GM19395 (cell line): ENCODE data around the gene EEF1AKMT2.
A peak's percentile ranks its signal among the peaks of the same experiment; 100 is the strongest.
"Not testable (repeated sequence)": the region's sequence is repeated elsewhere in the genome, so short reads cannot be mapped to it uniquely, and the experiment has no call there.

Experiments used
- ATAC-seq: cut with Tn5 transposase; IDR thresholded peaks from one replicate; pipeline ENCODE4 v1.9.1; 2021; ENCODE audit warnings: mild to moderate bottlenecking, moderate library complexity; ENCODE audit not compliant: unreplicated experiment

Gene EEF1AKMT2

DNA sequence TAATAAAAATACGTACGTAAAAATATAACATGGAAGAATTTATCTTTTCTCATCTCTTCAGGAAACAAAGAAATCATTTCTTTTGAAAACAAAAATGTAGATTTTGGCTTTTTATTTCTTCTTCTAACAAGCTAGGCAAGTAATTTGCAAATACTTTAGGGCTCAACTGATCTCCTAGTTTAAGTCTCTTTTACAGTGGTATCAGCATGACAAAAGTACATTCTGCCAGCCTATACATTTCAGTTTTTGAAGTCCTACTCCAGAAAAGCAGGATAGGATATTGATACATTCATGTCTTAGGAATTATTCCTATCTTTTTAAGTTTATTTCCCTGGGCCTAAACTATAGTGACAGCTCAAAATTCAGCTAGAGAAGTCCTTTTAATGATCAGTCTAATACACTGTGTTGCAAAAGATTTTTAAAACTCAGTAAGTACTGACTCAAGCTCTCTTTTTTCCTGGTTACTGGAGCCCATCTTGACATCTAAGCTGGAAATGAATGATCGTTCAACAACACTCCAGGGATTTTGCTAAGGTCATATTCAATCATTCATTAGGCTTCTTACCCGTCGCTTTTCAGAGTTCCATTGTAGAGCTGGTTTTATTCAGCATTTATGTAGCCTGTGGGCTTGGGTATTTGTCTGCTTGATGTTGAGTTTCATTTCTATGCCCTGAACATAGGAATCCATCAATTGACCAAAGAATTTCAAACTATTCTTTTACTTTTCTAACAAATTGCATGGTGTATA lies 35.4 kb downstream of the EEF1AKMT2 start:
- ATAC-seq, result no peak

DNA sequence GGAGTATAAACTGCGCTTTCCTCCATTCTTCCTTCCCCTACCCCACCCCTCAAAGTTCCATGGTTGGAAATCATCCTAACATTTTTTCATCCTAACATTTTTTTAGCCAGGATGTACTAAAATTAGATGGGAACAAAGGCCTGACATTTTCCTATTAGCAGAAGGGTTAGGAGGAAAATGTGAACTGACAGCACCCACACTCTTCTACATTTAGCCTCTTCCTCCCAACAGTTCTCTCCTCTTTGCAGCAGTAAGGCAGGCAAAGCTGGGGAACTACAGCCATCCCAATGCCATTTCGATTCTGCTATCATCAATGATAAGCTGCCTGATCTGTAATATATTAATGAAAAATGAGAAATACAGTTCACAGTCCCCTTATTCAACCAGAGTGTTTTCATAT lies 36.1 kb downstream of the EEF1AKMT2 start:
- no peak for ATAC-seq

DNA sequence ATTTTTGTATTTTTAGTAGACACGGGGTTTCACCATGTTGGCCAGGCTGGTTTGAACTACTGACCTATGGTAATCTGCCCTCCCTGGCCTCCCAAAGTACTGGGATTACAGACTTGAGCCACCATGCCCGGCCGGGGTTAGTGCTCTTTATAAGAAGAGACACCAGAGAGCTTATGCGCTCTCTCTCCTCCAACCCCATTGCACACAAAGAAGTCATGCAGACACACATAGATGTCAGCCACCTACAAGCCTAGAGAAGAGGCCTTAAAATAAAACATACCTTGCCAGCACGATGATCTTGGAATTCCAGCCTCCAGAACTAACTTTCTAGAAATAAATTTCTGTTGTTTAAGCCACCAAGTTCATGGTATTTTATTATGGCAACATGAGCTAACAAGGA lies 37.5 kb downstream of the EEF1AKMT2 start:
- ATAC-seq, result no peak

DNA sequence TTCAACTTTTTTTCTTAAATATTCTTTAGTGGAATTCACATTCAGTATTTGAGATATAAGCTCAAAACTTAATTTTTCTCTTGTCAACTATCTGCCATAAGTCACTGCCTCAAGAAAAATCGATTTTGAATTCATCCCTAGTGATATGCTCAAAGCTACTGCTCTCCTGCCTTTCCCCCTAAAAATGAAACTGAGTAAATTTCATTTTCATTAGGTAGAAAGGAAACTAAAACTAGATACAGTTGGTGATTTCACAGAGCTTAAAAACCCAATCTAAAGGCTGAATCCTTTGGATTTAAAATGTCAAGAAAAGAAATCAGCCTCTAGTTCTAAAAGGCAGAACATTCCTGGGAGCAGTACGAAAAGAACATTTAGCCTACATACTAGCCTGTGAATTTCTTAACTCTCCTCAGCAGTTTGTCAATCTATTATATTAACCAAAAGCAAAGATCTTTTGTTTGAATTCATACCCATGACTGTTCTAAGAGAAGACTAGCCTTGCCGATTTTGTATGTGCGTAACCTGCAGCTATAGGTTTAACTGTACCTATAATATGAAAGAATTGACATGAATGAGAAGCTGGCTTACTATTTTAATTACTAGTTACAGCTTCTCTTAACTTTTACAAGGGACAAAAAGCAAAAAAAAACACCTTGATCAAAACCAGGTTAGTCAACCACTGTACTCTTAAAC lies 42.6 kb downstream of the EEF1AKMT2 start:
- ATAC-seq, result no peak

DNA sequence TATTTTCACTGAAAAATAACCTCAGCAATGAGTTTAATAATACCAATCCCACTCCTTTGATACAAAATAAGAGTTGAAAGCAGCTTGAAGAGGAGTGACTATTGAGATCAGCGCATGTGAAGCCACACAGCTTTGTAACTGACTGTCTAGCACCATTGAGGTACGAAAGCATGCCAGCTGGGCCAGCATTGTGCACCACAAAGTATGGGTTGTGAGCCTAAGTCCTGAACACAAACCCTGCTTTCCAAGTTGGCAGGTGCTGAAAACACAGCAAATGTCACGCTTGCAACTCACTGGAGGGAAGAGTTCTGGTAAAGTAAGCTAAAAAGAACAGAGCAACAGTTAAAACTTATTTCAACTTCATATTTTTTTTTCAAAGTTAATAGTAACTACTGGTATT lies 43.5 kb downstream of the EEF1AKMT2 start:
- ATAC-seq, result no peak

DNA sequence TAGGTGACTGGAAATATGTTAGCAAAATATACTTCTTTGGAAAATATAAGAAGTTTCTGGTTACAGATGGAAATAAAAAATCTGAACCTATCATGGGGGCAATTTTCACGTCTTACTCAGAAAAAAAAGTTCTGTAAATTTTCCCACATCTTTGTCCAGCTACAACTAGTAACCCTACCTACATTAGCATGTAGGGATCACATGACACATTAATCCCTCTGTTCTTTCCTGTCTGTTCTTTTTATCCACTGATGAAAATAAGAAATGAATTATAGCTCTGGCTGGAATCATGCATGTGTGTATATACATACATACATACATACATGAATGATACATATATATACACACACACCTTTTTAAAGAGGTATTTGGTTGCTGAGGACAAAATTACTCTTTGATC lies 43.9 kb downstream of the EEF1AKMT2 start:
- ATAC-seq, result no peak

DNA sequence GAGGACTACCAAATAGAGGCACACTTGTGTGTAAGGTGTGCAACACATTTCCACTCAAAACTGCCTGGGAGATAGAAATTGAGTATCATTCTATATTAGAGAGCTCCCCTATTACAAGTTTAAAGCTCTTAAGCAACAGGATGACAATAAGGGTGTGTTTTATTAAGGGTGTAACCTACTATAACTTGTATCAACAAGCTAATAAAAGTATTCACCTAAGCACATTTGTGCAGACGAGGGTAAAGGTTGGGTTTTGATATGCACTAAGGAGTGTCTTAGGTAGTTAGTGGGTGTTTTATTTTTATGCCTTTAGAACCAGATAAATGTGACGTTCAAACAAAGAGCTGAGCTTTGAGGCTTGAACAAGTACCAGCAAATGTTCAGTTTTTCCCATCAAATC lies 44.7 kb downstream of the EEF1AKMT2 start:
- ATAC-seq, result no peak

DNA sequence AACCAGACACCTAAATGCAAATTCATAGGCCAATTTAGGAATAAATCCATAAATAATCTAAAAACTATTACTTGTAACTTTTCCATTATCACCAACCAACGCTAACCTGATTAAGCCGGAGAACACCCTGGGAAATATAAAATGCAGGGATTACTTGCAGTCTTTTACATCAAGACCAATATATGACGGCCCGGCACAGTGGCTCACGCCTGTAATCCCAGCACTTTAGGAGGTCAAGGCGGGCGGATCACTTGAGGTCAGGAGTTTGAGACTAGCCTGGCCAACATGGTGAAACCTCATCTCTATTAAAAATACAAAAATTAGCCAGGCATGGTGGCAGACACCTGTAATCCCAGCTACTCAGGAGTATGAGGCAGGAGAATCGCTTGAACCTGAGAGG lies 45.2 kb downstream of the EEF1AKMT2 start:
- not testable (repeated sequence) for ATAC-seq

DNA sequence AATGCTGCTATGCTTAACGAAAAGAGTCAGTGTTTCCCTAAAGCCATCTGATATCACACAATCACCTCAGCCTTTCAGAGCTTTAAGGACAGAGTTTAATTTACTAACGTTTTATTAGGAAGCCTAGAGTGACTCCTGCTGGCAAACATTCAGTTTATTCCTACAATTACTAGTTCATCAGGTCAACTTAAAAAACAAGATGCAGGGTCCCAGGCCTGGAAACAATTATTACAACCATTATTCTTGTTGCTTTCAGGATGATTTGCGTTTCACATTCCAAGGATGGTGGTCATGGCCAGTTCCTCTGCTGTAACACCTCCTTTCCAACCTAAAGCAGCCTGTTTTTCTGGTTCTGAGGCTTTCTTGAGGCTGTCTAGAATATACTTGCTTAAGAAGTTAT lies 46.0 kb downstream of the EEF1AKMT2 start:
- ATAC-seq, result no peak

DNA sequence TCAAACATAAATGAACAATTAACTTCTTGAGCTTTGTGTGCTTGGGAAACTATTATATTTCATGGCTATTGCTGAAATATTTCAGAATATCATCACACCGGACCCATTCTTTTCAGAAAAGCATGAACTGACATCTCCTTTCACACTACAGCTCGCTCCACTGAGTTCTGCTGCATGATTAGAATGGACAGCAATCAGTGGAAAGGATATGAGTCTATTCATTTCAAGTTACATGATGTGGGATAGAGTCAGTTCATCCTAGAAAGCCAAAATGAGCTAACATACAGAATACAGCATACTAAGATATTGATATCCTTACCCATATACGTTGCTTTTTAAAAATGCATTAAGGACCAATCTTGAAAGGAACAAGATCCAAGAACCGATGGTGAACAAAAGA lies 46.4 kb downstream of the EEF1AKMT2 start:
- no peak for ATAC-seq

DNA sequence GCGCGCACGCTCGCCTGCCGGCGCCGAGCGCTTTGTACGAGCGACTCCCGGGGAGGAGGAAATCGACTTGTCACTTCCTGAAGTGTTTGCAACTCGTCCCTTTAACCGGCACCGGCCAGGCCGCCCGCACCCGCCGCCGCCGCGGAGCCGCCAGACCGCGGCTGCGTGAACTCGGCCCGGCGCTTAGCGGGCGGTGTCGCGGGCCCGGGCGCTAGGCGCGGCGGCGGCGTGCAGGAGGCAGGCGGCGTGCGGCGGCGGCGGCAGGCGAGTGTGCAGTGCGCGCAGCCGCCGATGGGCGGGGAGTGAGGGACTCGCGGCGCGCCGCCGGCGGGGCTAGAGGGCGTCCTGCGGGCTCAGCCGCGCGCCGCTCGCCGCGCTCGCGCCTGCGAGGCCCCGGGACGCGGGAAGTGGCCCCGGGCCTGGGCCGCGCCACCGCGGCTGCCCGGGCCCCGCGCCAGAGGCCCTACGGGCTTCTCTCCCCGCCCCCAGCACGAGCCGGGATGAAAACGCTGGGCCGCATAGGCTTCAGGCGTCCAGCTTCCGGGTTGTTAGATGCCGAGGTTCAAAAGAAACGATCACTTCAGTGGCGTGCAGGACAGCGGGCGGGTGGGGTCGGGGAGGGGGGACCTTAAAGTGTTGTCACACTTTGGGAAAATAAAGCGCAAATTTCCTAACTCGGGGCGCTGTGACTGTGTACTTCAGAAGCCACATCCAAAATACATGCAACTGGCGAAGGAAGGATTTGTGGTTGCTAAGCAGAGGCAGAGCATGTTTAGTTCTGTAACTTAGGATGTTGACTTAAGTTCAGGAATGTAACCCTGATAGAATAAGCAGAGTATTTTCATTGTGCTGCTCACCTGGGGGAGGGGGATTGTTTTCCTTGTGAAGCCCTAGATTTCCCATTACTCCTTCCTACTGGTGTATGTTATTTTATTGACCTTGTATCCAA lies 47.3 kb downstream of the EEF1AKMT2 start, which contains the start of gene FAM53B:
Gene FAM53B, minus strand, starts transcription at position 277 of the 949 bp plus-strand sequence. CDS start 37,665 bp downstream, outside the sequence.
- ATAC-seq, result peak; percentile 56

DNA sequence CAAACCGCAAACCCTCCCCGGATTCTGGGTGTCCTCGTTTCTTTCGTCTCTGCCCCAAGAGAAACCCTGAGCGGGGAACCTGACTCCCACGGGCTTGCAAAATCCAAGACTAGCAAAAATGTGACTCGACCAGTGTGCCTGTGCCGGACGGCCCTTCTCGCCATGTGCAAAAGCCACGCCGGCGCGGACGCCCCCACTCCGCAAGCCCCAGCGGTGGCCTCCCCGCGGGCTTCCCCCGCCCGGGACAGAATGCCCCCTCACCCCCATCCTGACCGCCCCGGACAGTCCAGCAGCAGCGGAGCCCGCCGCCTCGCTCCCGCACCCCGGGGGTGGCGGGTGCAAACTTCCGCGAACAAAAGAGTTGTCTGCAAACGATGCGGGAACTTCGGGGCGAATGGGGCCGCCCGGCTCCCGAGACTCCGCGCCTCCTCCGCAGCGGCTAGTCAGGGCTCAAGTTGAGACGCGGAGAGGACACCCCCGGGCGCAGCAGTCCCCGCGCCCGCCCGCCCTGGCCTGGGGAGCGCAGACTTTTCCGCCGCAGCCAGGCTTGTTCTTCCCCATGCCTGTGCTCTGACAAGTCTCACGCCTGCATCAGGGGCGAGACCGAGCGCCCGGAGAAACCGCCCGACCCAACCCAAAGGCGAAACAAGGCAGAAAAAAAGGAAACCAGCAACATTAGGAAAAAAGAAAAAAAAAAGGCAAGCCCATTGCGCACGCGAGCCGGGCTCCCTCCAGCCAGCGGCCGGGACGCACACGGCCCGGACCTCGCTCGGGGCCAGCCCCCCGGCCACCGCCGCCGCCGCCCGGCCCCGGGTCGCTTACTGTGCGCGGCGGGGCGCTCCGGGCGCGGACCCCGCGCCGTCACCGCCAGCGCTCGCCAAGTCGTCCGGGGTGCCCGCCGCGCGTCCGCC lies 48.2 kb downstream of the EEF1AKMT2 start:
- ATAC-seq, result peak; percentile 25

DNA sequence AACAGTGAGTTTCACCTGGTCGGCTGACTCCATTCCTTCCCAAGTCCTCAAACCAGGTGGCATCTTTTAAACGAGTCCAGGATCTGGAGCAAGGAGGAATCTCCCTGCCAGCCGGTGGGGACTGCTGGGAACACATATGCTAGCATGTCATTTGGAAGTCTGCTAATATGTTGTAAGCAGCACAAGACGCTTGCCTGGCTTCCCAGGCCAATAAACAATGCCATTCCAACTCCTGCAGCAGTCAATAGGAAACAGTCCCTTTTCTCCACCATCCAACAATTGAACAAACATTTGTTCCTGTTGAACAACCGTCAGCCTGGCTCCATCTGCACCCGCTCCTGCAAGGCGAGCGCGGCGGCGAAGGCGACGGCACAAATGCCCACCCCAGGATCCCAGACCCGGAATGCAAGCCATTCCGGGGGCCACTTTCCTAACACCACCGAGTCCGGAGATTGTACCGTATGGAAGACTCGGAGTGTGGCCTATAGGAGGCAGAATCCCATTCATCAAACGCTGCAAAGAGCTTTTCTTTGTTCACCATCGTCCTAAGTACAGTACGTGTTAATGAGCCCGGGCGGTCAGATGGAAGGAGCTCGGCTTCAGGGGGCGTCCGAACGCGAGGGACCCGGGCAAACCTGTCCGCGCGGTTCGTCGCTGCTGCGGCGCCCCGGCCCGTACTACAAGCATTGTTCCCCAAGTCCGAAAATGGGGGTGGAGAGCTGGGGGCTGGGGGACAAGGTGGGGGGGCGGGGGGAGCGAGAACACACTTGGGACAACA lies 49.1 kb downstream of the EEF1AKMT2 start:
- no peak for ATAC-seq

DNA sequence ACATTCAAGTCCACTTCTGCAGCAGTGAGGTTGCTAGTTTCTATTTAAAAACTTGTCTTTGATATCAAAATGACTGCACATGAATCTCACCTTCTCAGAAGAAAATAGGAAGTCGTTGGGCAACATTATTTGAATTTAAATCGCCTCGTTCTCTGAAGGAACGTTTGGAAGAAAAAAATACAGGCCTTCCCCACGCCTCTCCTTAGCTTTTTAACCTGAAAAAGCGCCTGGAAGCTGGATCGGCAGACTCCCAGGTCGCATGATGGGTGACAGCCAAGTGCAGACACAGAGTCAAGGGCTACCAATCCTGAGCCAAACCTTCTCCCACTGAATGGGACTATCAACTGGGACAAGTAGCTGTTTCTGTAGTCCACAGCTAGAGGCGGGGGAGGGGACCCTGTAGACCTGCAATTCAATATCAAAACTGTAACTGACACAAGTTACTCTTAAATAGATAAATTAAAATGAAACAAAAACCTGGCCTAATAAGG lies 49.7 kb downstream of the EEF1AKMT2 start:
- no peak for ATAC-seq

DNA sequence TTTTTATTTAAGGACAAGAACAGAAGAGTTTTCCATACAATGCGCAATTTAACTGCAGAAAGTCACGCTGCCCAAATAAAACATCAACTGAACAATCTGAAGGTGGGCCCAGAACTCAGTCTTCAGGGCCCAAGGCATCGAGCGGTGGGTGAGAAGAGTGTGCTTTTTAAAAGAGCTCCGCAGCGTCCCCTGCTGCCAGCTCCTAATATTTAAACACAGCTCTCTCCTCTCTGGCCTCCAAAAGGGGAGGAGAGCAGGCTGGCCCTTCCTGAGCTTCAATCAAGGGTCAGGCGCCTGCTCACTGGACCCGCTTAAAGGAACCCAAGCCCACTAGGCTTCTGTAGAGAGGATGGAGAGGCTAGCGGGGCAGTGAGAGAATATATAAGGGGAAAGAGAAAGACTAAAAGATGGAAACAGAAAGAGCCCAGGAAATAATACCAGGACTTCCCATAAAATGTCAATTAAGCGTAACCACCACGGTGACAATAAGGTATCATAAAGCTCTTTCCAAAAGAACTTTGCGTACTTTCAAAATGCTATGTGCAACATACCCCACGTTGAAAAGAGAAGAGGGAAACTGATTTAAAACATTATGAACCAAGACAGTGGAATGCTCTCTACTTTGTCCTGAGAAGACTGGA lies 50.3 kb downstream of the EEF1AKMT2 start:
- ATAC-seq, result peak; percentile 54

DNA sequence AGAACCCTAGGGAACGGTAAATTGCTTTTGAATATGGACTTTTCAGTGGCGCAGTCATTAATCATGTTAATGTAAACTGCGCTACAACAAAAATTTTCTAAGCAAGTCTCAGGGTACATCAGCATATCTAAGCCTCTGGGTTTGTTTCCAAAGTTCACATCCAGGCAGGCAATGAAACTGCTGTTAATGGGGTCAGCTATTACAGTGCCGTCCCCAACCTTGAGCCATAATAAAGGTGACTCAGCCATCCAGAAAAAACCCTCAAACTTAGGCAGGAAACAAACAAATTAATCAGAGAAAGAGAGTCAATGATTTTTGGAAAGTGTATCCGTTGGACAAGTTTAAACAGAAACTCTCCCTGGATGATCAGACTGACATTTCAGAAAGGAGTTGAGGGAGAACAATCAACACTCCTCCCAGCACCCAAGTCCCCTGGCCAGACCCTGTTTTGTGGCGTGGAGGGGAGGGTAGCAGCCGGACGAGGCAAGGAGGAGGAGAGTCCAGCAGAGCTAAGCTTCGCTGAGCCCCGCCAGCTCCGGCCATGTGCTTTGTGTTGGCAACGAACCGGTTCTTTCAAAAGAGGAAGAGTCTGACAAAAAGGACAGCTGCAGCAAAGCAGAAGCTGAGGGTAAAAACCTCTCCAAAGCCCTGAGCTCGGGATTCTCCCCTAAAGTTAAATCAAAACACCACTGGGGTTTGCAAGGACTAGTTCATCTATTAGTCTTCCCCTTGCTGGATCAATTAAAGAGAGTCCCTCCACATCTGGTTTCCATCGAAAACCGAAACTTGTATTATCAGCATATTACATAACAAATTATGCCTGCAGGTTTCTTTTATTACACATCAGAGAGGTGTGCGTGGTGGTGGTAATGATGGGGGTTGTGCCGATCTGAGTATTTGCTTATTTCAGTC lies 51.1 kb downstream of the EEF1AKMT2 start:
- ATAC-seq, result peak; percentile 18

DNA sequence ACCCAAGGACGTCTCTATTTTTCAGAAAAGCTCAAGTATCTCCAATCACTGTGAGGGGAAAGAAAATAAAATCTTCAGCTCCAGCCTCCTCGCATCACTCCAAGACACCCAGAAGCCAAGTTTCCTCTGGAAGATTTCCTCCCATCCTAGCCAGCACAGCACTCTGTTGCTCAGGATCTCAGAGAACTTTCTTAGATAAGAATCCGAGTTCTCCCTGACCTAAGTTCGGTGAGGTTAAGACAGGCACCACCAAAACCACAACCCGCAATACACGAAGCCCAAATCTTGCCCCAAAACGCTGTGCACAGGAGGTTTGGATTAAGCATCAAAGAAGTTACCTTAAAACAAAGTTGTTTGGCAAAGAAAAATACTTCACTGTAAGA lies 51.7 kb downstream of the EEF1AKMT2 start:
- no peak for ATAC-seq
